Peyer's patch (tissue), 4 donors: Measurements from ENCODE around the gene TXNDC17. TPM values are rescaled to one million over a fixed set of nuclear protein-coding genes. Genes with fewer than 3 reads are reported as not detected.

ENCODE experiments used
- DNase-seq, 3 donors: peaks; one replicate each; pipeline ENCODE4 v3.0.0-alpha.2; 2017 to 2019
- H3K27ac ChIP-seq, 4 donors: fragments of 200-600 bp; sonication (generic); one replicate each; pipeline ENCODE4 v1.5.1; 2016 to 2019
- H3K27me3 ChIP-seq, 2 donors: fragments of 200-600 bp; sonication (generic); one replicate each; pipeline ENCODE4 v1.5.1; 2019
- H3K36me3 ChIP-seq, 3 donors: fragments of 200-600 bp; sonication (generic); one replicate each; pipeline ENCODE4 v1.5.1; 2016 to 2019
- H3K4me1 ChIP-seq, 4 donors: fragments of 200-600 bp; sonication (generic); one replicate each; pipeline ENCODE4 v1.5.1; 2016 to 2019
- H3K4me3 ChIP-seq, 4 donors: fragments of 200-600 bp; sonication (generic); 1 replicate in 3 of 4; 2 replicates in 1 of 4; pipeline ENCODE4 v1.5.1; 2016 to 2019; ENCODE audit warnings: mild to moderate bottlenecking in 1 of 4
- H3K9me3 ChIP-seq, 4 donors: fragments of 200-600 bp; sonication (generic); one replicate each; pipeline ENCODE4 v1.5.1; 2016 to 2019; ENCODE audit warnings: mild to moderate bottlenecking in 1 of 4
- CTCF ChIP-seq, 6 experiments: fragments of 450-650 bp in 4 of 6; fragments of 200-600 bp in 2 of 6; sonication (generic) in 1 of 6; IDR thresholded peaks; one replicate each; pipeline ENCODE4 v1.5.1; 2017 to 2019; ENCODE audit warnings: antibody characterized with exemption in 6 of 6, mild to moderate bottlenecking in 3 of 6, moderate library complexity in 1 of 6
- POLR2A ChIP-seq, 2 donors: fragments of 450-650 bp; IDR thresholded peaks; one replicate each; pipeline ENCODE4 v1.5.1; 2017; ENCODE audit warnings: antibody characterized with exemption in 2 of 2, mild to moderate bottlenecking in 2 of 2, moderate library complexity in 2 of 2
- total RNA-seq, 4 donors: library from RNA; depleted of rRNA; stranded (reverse); fragments of >200 nt; gene quantifications; one replicate each; pipeline ENCODE4 v1.1.0, GENCODE V29; 2016

TXNDC17 gene
- total RNA-seq, 4 donors from 2014 or later: 73.9 to 192 (median 149) TPM

GRCh38 chr17:6666077-6666521 is 25.2 kb downstream of the TXNDC17 start:
- no peaks in the 10 kb centered on the region for H3K4me1 ChIP-seq
- H3K27me3 ChIP-seq: no peaks in the 10 kb centered on the region
- no peaks in the 10 kb centered on the region for H3K36me3 ChIP-seq
- peak; percentile 58 to 80 (median 63) for DNase-seq
- TF ChIP-seq POLR2A (IDR thresholded peaks at IDR 0.05): no peak
- TF ChIP-seq CTCF (IDR thresholded peaks at IDR 0.05): peak; percentile 72 to 88 (median 86)
- no peaks in the 10 kb centered on the region for H3K9me3 ChIP-seq
- no peak overlapping the region for H3K27ac ChIP-seq
- H3K4me3 ChIP-seq: no peak overlapping the region

GRCh38 chr17:6666557-6666956 is 25.7 kb downstream of the TXNDC17 start:
- Histone ChIP-seq H3K27ac (no peak overlapping the region), H3K4me3 (no peak overlapping the region)
- no peak for TF ChIP-seq POLR2A (IDR thresholded peaks at IDR 0.05)

GRCh38 chr17:6667516-6667915 is 26.7 kb downstream of the TXNDC17 start:
- no peak for TF ChIP-seq POLR2A (IDR thresholded peaks at IDR 0.05)
- no peak for TF ChIP-seq CTCF (IDR thresholded peaks at IDR 0.05)
- H3K9me3 ChIP-seq: no peaks in the 10 kb centered on the region
- no peaks in the 10 kb centered on the region for H3K4me1 ChIP-seq
- no peaks in the 10 kb centered on the region for H3K27me3 ChIP-seq
- H3K27ac ChIP-seq: no peak overlapping the region
- no peaks in the 10 kb centered on the region for H3K36me3 ChIP-seq
- DNase-seq: peak in 1 of 3 donors; percentile 9
- no peak overlapping the region for H3K4me3 ChIP-seq

More at GRCh38 chr17:6666557-6666956, 25.7 kb downstream of the TXNDC17 start:
- Histone ChIP-seq H3K36me3 (no peaks in the 10 kb centered on the region), H3K4me1 (no peaks in the 10 kb centered on the region), H3K27me3 (no peaks in the 10 kb centered on the region), H3K9me3 (no peaks in the 10 kb centered on the region)
- DNase-seq: peak in 1 of 3 donors; percentile 6

- no peak overlapping the region for H3K27ac ChIP-seq
- H3K4me1 ChIP-seq: no peaks in the 10 kb centered on the region
- DNase-seq: peak in 1 of 3 donors; percentile 5
- H3K9me3 ChIP-seq: no peaks in the 10 kb centered on the region
- H3K27me3 ChIP-seq: no peaks in the 10 kb centered on the region
- no peak overlapping the region for H3K4me3 ChIP-seq
- no peak for TF ChIP-seq POLR2A (IDR thresholded peaks at IDR 0.05)
- TF ChIP-seq CTCF (IDR thresholded peaks at IDR 0.05): no peak
- H3K36me3 ChIP-seq: no peaks in the 10 kb centered on the region
Observed at GRCh38 chr17:6668219-6668618, 27.4 kb downstream of the TXNDC17 start.

GRCh38 chr17:6668727-6669425 is 28.0 kb downstream of the TXNDC17 start:
- no peaks in the 10 kb centered on the region for H3K36me3 ChIP-seq
- no peak for TF ChIP-seq POLR2A (IDR thresholded peaks at IDR 0.05)
- TF ChIP-seq CTCF (IDR thresholded peaks at IDR 0.05): no peak
- H3K9me3 ChIP-seq: no peaks in the 10 kb centered on the region
- no peak overlapping the region for H3K4me3 ChIP-seq
- peak in 1 of 3 donors; percentile 39 for DNase-seq
- no peaks in the 10 kb centered on the region for H3K27me3 ChIP-seq
- H3K27ac ChIP-seq: no peak overlapping the region
- H3K4me1 ChIP-seq: no peaks in the 10 kb centered on the region

- TF ChIP-seq CTCF (IDR thresholded peaks at IDR 0.05) (no peak), POLR2A (IDR thresholded peaks at IDR 0.05) (no peak)
- peak in 1 of 3 donors; percentile 34 for DNase-seq
- Histone ChIP-seq H3K4me3 (no peak overlapping the region), H3K27ac (no peak overlapping the region), H3K4me1 (no peaks in the 10 kb centered on the region), H3K9me3 (no peaks in the 10 kb centered on the region), H3K27me3 (no peaks in the 10 kb centered on the region), H3K36me3 (no peaks in the 10 kb centered on the region)
Observed at GRCh38 chr17:6669479-6670212, 28.8 kb downstream of the TXNDC17 start.
